Stimulated activated CD4-positive, alpha-beta T cell treated with anti-CD3 and anti-CD28 coated beads, Interleukin-4, amount 100 ng/mL, for 4 hours (primary cell): ENCODE results near the gene RAP1GAP.
"Not testable (repeated sequence)": the region's sequence is repeated elsewhere in the genome, so short reads cannot be mapped to it uniquely, and the experiment has no call there.

Experiments
- DNase-seq, 2 experiments: peaks; one replicate each; pipeline ENCODE4 v3.0.0-alpha.2; 2020

Gene RAP1GAP

GRCh38 chr1:21674957-21675356 is 5.8 kb upstream of the RAP1GAP start:
- no peak for DNase-seq

- DNase-seq = not testable (repeated sequence)
These were observed 4.7 kb upstream of the RAP1GAP start for GRCh38 chr1:21673853-21674252.

GRCh38 chr1:21673277-21673780 is 4.2 kb upstream of the RAP1GAP start:
- DNase-seq = no peak

GRCh38 chr1:21672478-21673276 is 3.5 kb upstream of the RAP1GAP start:
- DNase-seq = no peak

GRCh38 chr1:21671915-21672314 is 2.8 kb upstream of the RAP1GAP start:
- no peak for DNase-seq

GRCh38 chr1:21670956-21671902 is 2.1 kb upstream of the RAP1GAP start:
- no peak for DNase-seq

- DNase-seq = no peak
These were observed 1.1 kb upstream of the RAP1GAP start for GRCh38 chr1:21670059-21670881.

- no peak for DNase-seq
These were observed 253 bp downstream of the RAP1GAP start for GRCh38 chr1:21668951-21669257.

GRCh38 chr1:21668232-21668950 is 766 bp downstream of the RAP1GAP start:
- DNase-seq = no peak

GRCh38 chr1:21667348-21668231 is 1.6 kb downstream of the RAP1GAP start:
- DNase-seq = no peak

- no peak for DNase-seq
These were observed 2.4 kb downstream of the RAP1GAP start for GRCh38 chr1:21666576-21667320.

- no peak for DNase-seq
These were observed 3.2 kb downstream of the RAP1GAP start for GRCh38 chr1:21665711-21666575.

GRCh38 chr1:21664806-21665588 is 4.2 kb downstream of the RAP1GAP start:
- no peak for DNase-seq

GRCh38 chr1:21663951-21664805 is 5.0 kb downstream of the RAP1GAP start:
- no peak for DNase-seq

GRCh38 chr1:21663248-21663950 is 5.8 kb downstream of the RAP1GAP start:
- DNase-seq = no peak

- no peak for DNase-seq
These were observed 6.5 kb downstream of the RAP1GAP start for GRCh38 chr1:21662426-21663247.
